ENCODE results near the gene COQ10B. TPM values are rescaled to one million over a fixed set of nuclear protein-coding genes. Genes with fewer than 3 reads are reported as not detected.

The COQ10B gene
- 10.4 TPM for total RNA-seq

DNA sequence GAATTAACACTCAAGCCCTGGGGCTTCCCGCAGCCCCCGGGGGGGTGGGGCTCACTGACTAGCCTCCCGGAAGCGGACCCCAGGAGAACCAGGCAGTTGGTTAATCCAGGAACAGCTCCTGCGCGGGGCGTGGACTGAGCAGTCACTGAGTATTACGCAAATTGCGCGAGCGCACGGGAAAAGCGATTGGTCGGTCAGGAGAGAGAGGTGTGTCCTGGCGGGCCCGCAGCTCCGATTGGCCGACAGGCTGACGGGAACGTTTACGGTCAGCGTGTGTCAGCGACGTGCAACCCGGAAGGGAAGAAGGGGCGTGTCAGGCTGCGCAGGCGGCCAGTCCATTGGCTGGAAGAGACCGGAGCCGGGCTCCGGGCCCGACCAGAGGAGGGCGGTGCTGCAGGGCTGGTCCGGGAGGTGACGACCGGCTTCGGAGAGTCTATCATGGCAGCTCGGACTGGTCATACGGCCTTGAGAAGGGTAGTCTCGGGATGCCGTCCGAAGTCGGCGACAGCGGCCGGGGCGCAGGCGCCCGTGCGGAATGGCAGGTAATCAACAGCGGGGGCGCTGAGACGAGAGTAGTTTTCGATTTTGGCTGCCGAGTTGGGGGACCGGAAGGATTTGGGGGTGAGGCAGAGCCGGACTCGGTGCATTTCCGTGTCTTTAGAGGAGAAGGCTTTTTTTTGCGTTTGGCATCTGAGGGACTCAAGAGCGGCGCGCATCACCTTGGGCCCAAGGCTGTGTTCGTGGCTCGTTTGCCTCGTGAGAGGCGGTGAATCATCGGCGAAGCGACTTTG, at the start of gene COQ10B:
COQ10B (plus strand) TSS at position 430 of the 791 bp plus-strand sequence; CDS start at position 439, 9 bp downstream.
- peak within 1 kb of the TSS; percentile 98 to 99 (median 99) for H3K4me3 ChIP-seq (ENCODE audit: low read length in 3 of 3)
- H3K9me3 ChIP-seq (ENCODE audit: control insufficient read depth in 3 of 3, low read length in 3 of 3): no peaks in the 10 kb centered on the region
- no peaks in the 10 kb centered on the region for H3K27me3 ChIP-seq (ENCODE audit: control insufficient read depth in 3 of 3, insufficient read depth in 3 of 3, low read length in 3 of 3)
- H3K4me1 ChIP-seq (ENCODE audit: control insufficient read depth in 3 of 3, insufficient read depth in 3 of 3, low read length in 3 of 3): peaks cover 12 to 18% (median 16%) of the 10 kb centered on the region in 3 donors
- H3K36me3 ChIP-seq (ENCODE audit: control insufficient read depth in 3 of 3, insufficient read depth in 3 of 3, low read length in 3 of 3): peaks cover 0 to 2% (median 0%) of the 10 kb centered on the region in 3 donors
- peak within 1 kb of the TSS; percentile 100 for H3K9ac ChIP-seq (ENCODE audit: low read depth in 1 of 3, low read length in 3 of 3)
- peak within 1 kb of the TSS; percentile 100 for H3K27ac ChIP-seq (ENCODE audit: low read depth, low read length)

DNA sequence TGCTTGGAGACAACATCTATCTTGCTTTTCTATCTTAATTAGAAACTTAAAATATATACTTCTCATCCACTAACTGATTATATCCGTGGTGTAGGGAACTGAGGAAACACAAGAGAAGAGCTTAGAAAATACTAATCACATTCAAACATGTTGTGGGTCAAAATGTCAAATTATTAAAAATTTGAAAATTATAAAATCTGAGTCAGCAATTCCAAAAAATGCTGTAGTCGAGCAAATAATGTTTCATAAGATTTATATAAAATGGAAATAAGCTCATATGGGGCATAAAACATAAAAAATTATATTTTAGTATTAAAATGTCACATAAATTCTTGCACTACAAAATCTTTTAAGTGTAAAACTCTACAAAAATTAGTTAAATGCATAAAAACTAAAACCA, 47.8 kb upstream of the COQ10B start:
- Histone ChIP-seq H3K9me3 (ENCODE audit: control insufficient read depth in 3 of 3, low read length in 3 of 3) (no peaks in the 10 kb centered on the region), H3K36me3 (ENCODE audit: control insufficient read depth in 3 of 3, insufficient read depth in 3 of 3, low read length in 3 of 3) (peaks cover 55 to 85% (median 78%) of the 10 kb centered on the region in 3 donors), H3K9ac (ENCODE audit: low read depth in 1 of 3, low read length in 3 of 3) (no peak overlapping the region), H3K4me3 (ENCODE audit: low read length in 3 of 3) (no peak overlapping the region), H3K27me3 (ENCODE audit: control insufficient read depth in 3 of 3, insufficient read depth in 3 of 3, low read length in 3 of 3) (no peaks in the 10 kb centered on the region), H3K27ac (ENCODE audit: low read depth, low read length) (no peak overlapping the region), H3K4me1 (ENCODE audit: control insufficient read depth in 3 of 3, insufficient read depth in 3 of 3, low read length in 3 of 3) (no peaks in the 10 kb centered on the region)

DNA sequence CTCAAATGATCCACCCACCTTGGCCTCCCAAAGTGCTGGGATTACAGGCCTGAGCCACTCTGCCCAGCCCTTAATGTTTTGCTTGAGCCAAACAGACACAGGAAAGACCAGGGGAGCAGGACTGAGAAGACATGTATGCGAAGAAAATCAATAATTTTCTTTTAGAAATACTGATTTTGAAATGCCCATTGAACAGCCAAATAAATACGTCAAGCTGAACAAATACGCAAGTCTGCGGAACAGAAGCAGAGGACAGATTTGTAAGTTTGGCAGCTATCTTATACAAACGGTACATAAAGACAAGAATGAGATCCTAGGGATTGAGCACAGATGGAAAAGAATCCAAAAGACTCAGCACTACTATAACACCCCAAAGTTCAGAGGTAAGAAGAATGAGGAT, 39.3 kb upstream of the COQ10B start:
- Histone ChIP-seq H3K36me3 (ENCODE audit: control insufficient read depth in 3 of 3, insufficient read depth in 3 of 3, low read length in 3 of 3) (peaks cover 30 to 71% (median 70%) of the 10 kb centered on the region in 3 donors), H3K9me3 (ENCODE audit: control insufficient read depth in 3 of 3, low read length in 3 of 3) (no peaks in the 10 kb centered on the region), H3K4me1 (ENCODE audit: control insufficient read depth in 3 of 3, insufficient read depth in 3 of 3, low read length in 3 of 3) (no peaks in the 10 kb centered on the region), H3K9ac (ENCODE audit: low read depth in 1 of 3, low read length in 3 of 3) (no peak overlapping the region), H3K4me3 (ENCODE audit: low read length in 3 of 3) (no peak overlapping the region), H3K27me3 (ENCODE audit: control insufficient read depth in 3 of 3, insufficient read depth in 3 of 3, low read length in 3 of 3) (no peaks in the 10 kb centered on the region), H3K27ac (ENCODE audit: low read depth, low read length) (no peak overlapping the region)

DNA sequence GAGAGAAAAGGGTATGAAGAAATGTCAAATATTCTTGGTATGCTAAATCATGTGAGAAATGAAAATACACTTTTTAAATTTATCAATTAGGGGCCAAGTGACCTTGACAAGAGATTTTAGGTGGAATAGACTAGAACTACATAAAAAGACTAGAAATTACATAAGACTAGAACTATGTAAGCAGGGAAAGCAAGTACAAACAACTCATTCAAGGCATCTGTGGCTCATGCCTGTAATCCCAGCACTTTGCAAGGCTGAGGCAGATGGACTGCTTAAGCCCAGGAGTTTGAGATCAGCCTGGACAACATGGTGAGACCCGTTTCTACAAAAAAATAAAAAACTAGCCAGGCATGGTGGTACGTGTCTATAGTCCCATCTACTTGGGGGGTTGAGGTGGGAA, 38.8 kb upstream of the COQ10B start:
- no peak overlapping the region for H3K4me3 ChIP-seq (ENCODE audit: low read length in 3 of 3)
- no peaks in the 10 kb centered on the region for H3K27me3 ChIP-seq (ENCODE audit: control insufficient read depth in 3 of 3, insufficient read depth in 3 of 3, low read length in 3 of 3)
- H3K4me1 ChIP-seq (ENCODE audit: control insufficient read depth in 3 of 3, insufficient read depth in 3 of 3, low read length in 3 of 3): no peaks in the 10 kb centered on the region
- no peaks in the 10 kb centered on the region for H3K9me3 ChIP-seq (ENCODE audit: control insufficient read depth in 3 of 3, low read length in 3 of 3)
- H3K9ac ChIP-seq (ENCODE audit: low read depth in 1 of 3, low read length in 3 of 3): no peak overlapping the region
- peaks cover 27 to 71% (median 69%) of the 10 kb centered on the region in 3 donors for H3K36me3 ChIP-seq (ENCODE audit: control insufficient read depth in 3 of 3, insufficient read depth in 3 of 3, low read length in 3 of 3)
- H3K27ac ChIP-seq (ENCODE audit: low read depth, low read length): no peak overlapping the region

DNA sequence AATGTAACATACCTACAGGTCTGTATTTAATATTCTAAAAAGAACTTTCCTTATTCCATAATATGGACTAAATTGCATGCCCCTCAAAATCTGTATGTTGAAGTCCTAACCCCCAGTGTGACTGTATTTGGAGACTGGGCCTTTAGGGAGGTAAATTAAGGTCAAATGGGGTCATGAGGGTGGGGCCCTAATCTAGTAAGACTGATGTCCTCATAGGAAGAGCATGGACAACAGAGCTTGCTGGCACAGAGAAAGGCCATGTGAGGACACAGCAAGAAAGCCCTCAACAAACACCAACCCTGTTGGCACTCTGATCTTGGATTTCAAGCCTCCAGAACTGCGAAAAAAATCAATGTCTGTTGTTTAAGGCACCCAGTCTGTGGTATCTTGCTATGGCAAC, 37.1 kb upstream of the COQ10B start:
- no peaks in the 10 kb centered on the region for H3K4me1 ChIP-seq (ENCODE audit: control insufficient read depth in 3 of 3, insufficient read depth in 3 of 3, low read length in 3 of 3)
- no peak overlapping the region for H3K4me3 ChIP-seq (ENCODE audit: low read length in 3 of 3)
- no peaks in the 10 kb centered on the region for H3K9me3 ChIP-seq (ENCODE audit: control insufficient read depth in 3 of 3, low read length in 3 of 3)
- H3K27me3 ChIP-seq (ENCODE audit: control insufficient read depth in 3 of 3, insufficient read depth in 3 of 3, low read length in 3 of 3): no peaks in the 10 kb centered on the region
- H3K9ac ChIP-seq (ENCODE audit: low read depth in 1 of 3, low read length in 3 of 3): no peak overlapping the region
- no peak overlapping the region for H3K27ac ChIP-seq (ENCODE audit: low read depth, low read length)
- H3K36me3 ChIP-seq (ENCODE audit: control insufficient read depth in 3 of 3, insufficient read depth in 3 of 3, low read length in 3 of 3): peaks cover 22 to 71% (median 66%) of the 10 kb centered on the region in 3 donors

DNA sequence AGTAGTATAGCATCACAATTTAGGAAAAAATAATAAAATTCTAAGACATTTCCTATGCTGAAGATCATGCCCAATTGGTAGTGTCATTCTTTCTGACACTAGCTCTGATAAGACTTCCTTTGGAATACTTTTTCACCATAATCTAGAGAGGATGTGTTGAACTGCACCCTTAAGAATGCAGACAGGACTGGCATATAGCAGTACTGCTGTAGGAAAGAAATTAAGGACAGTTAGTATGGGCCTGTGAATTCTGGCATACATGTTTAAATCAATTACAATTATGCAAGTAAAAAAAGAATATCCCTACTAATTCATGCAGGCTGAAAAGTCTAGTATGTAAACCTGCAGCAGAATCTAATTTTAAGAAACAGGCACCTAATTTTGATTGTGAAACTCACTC, 33.9 kb upstream of the COQ10B start:
- H3K9me3 ChIP-seq (ENCODE audit: control insufficient read depth in 3 of 3, low read length in 3 of 3): no peaks in the 10 kb centered on the region

DNA sequence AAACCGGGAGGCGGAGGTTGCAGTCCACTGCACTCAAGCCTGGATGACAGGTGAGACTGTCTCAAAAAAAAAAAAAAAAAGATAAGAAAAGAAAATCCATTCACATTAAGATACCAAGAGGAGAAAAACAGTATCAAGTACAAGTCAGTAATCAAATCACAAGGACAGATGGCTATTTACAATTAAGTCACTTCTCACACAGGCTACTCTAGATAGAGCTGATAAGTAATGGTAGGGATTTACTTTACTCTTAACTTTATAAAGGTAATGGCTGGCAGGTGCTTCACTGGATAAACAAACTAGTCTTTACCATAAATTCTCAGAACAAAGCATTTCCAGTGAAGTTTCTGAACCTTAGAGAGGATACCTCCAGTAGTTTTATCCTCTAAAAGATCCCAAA, 30.0 kb upstream of the COQ10B start:
- Histone ChIP-seq H3K9ac (ENCODE audit: low read depth in 1 of 3, low read length in 3 of 3) (no peak overlapping the region), H3K36me3 (ENCODE audit: control insufficient read depth in 3 of 3, insufficient read depth in 3 of 3, low read length in 3 of 3) (peaks cover 4 to 29% (median 27%) of the 10 kb centered on the region in 3 donors), H3K4me1 (ENCODE audit: control insufficient read depth in 3 of 3, insufficient read depth in 3 of 3, low read length in 3 of 3) (peaks cover 11 to 17% (median 11%) of the 10 kb centered on the region in 3 donors), H3K27ac (ENCODE audit: low read depth, low read length) (no peak overlapping the region), H3K27me3 (ENCODE audit: control insufficient read depth in 3 of 3, insufficient read depth in 3 of 3, low read length in 3 of 3) (no peaks in the 10 kb centered on the region), H3K4me3 (ENCODE audit: low read length in 3 of 3) (no peak overlapping the region), H3K9me3 (ENCODE audit: control insufficient read depth in 3 of 3, low read length in 3 of 3) (no peaks in the 10 kb centered on the region)

More for the DNA sequence above, 33.9 kb upstream of the COQ10B start:
- Histone ChIP-seq H3K36me3 (ENCODE audit: control insufficient read depth in 3 of 3, insufficient read depth in 3 of 3, low read length in 3 of 3) (peaks cover 15 to 61% (median 54%) of the 10 kb centered on the region in 3 donors), H3K4me1 (ENCODE audit: control insufficient read depth in 3 of 3, insufficient read depth in 3 of 3, low read length in 3 of 3) (peaks cover 0 to 2% (median 0%) of the 10 kb centered on the region in 3 donors), H3K4me3 (ENCODE audit: low read length in 3 of 3) (no peak overlapping the region), H3K9ac (ENCODE audit: low read depth in 1 of 3, low read length in 3 of 3) (no peak overlapping the region), H3K27ac (ENCODE audit: low read depth, low read length) (no peak overlapping the region), H3K27me3 (ENCODE audit: control insufficient read depth in 3 of 3, insufficient read depth in 3 of 3, low read length in 3 of 3) (no peaks in the 10 kb centered on the region)

DNA sequence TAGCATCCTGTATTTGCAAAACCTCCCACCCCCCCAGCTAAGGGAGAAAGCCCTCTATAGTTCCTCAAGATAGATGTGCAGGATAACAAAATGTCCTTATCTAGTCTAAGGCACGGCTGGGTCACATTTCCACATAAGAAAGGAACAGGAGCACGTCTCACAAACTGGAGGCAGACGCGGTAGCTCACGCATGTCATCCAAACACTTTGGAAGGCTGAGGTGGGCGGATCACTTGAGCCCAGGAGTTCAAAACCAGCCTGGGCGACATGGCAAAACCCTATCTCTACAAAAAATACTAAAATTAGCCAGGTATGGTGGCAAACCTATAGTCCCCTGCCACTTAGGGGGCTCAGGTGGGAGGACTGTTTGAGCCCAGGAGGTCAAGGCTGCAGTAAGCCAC, 27.8 kb upstream of the COQ10B start:
- H3K9ac ChIP-seq (ENCODE audit: low read depth in 1 of 3, low read length in 3 of 3): peak overlapping the region in 1 of 3 donors; percentile 33
- peaks cover 0 to 11% (median 9%) of the 10 kb centered on the region in 3 donors for H3K36me3 ChIP-seq (ENCODE audit: control insufficient read depth in 3 of 3, insufficient read depth in 3 of 3, low read length in 3 of 3)
- H3K27ac ChIP-seq (ENCODE audit: low read depth, low read length): no peak overlapping the region
- H3K9me3 ChIP-seq (ENCODE audit: control insufficient read depth in 3 of 3, low read length in 3 of 3): no peaks in the 10 kb centered on the region
- no peaks in the 10 kb centered on the region for H3K27me3 ChIP-seq (ENCODE audit: control insufficient read depth in 3 of 3, insufficient read depth in 3 of 3, low read length in 3 of 3)
- H3K4me3 ChIP-seq (ENCODE audit: low read length in 3 of 3): no peak overlapping the region
- H3K4me1 ChIP-seq (ENCODE audit: control insufficient read depth in 3 of 3, insufficient read depth in 3 of 3, low read length in 3 of 3): peaks cover 18 to 27% (median 22%) of the 10 kb centered on the region in 3 donors

DNA sequence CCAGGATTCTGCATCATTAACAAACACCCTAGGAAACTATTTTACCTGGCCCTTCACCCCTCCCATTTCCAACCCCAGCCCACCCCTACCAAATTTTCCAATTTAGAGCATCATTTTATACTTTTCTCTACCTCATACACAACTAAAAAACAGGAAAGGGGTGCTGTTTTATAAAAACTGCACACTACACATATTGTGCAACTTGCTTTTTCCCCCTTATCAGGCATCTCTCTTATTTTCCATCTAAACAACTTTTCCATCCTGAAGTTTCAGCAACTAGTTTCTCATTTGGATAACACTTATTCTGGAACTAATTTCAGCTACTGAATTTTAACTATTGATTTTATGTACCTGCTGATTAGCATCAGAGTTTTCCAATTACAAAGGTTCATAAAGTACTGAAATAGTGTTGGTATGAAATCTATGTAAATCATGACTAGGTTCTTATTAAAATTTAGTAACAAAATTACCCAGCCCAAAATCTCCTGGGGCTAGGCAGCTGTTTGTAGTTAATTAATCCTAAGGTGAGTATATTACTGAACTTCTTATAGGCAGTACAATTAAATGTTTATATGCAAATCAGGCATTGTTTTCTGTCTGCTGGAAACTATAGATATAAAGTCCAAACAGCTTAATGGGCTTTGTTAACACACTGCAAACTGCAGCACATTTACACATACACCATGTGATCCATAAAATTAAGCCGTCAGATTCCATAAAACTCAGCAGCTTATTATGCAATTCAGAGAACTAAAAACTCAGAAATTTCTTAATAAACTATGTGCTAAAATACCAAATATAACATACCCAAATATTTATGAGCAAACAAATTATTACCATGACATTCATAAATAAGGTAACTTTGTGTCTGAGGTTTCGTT, 26.4 kb upstream of the COQ10B start:
- H3K27ac ChIP-seq (ENCODE audit: low read depth, low read length): no peak overlapping the region
- no peak overlapping the region for H3K9ac ChIP-seq (ENCODE audit: low read depth in 1 of 3, low read length in 3 of 3)
- peaks cover 28 to 34% (median 33%) of the 10 kb centered on the region in 3 donors for H3K4me1 ChIP-seq (ENCODE audit: control insufficient read depth in 3 of 3, insufficient read depth in 3 of 3, low read length in 3 of 3)

More for the DNA sequence above, 26.4 kb upstream of the COQ10B start:
- H3K27me3 ChIP-seq (ENCODE audit: control insufficient read depth in 3 of 3, insufficient read depth in 3 of 3, low read length in 3 of 3): no peaks in the 10 kb centered on the region
- peaks cover 0 to 7% (median under 1%) of the 10 kb centered on the region in 3 donors for H3K36me3 ChIP-seq (ENCODE audit: control insufficient read depth in 3 of 3, insufficient read depth in 3 of 3, low read length in 3 of 3)
- H3K4me3 ChIP-seq (ENCODE audit: low read length in 3 of 3): no peak overlapping the region
- no peaks in the 10 kb centered on the region for H3K9me3 ChIP-seq (ENCODE audit: control insufficient read depth in 3 of 3, low read length in 3 of 3)
